HEK293T (cell line): ENCODE measurements around the gene DUS3L.

Experiments used
- CTCF ChIA-PET: fragments of 350-600 bp; formaldehyde crosslinking; extraction: SDS; loops from one replicate; lab custom pipeline; 2021; ENCODE audit warnings: antibody characterized with exemption, inconsistent platforms; lab: Yijun Ruan, JAX
- POLR2A ChIA-PET: fragments of 350-600 bp; formaldehyde crosslinking; extraction: SDS; loops from one replicate; lab custom pipeline; 2020; ENCODE audit warnings: antibody characterized with exemption, inconsistent platforms; lab: Yijun Ruan, JAX
- DNase-seq: peaks from one replicate; pipeline ENCODE4 v3.0.0; 2012; ENCODE audit warnings: mixed read lengths; ENCODE audit errors: extremely low spot score
- ARNT ChIP-seq: fragments of 450-650 bp; IDR thresholded peaks from 2 replicates; pipeline ENCODE4 v1.6.1; 2017; ENCODE audit warnings: mild to moderate bottlenecking
- BHLHE40 ChIP-seq: fragments of 450-650 bp; IDR thresholded peaks from 2 replicates; pipeline ENCODE4 v1.6.1; 2016; ENCODE audit warnings: mild to moderate bottlenecking, moderate library complexity, borderline replicate concordance
- CTBP1 ChIP-seq: fragments of 450-650 bp; IDR thresholded peaks from 2 replicates; pipeline ENCODE4 v1.6.1; 2016; ENCODE audit warnings: borderline replicate concordance
- ELF4 ChIP-seq: fragments of 450-650 bp; IDR thresholded peaks from 2 replicates; pipeline ENCODE4 v1.6.1; 2017; ENCODE audit warnings: antibody characterized with exemption
- FOXA1 ChIP-seq: fragments of 450-650 bp; IDR thresholded peaks from 2 replicates; pipeline ENCODE4 v1.6.1; 2016; ENCODE audit warnings: mild to moderate bottlenecking
- FOXK2 ChIP-seq: fragments of 450-650 bp; IDR thresholded peaks from 2 replicates; pipeline ENCODE4 v1.6.1; 2016; ENCODE audit warnings: mild to moderate bottlenecking
- FOXM1 ChIP-seq: fragments of 450-650 bp; IDR thresholded peaks from 2 replicates; pipeline ENCODE4 v1.6.1; 2017; ENCODE audit warnings: mild to moderate bottlenecking, borderline replicate concordance
- HDGF ChIP-seq: fragments of 450-650 bp; IDR thresholded peaks from 2 replicates; pipeline ENCODE4 v1.6.1; 2017; ENCODE audit warnings: antibody characterized with exemption, borderline replicate concordance
- L3MBTL2 ChIP-seq: fragments of 450-650 bp; conservative IDR thresholded peaks from 2 replicates; pipeline ENCODE4 v1.6.1; 2016; ENCODE audit warnings: mild to moderate bottlenecking
- LEF1 ChIP-seq: fragments of 450-650 bp; IDR thresholded peaks from 2 replicates; pipeline ENCODE4 v1.6.1; 2017; ENCODE audit warnings: mild to moderate bottlenecking, borderline replicate concordance
- NFRKB ChIP-seq: fragments of 450-650 bp; IDR thresholded peaks from 2 replicates; pipeline ENCODE4 v1.6.1; 2016; ENCODE audit warnings: mild to moderate bottlenecking, moderate library complexity
- SP1 ChIP-seq: fragments of 450-650 bp; IDR thresholded peaks from 2 replicates; pipeline ENCODE4 v1.6.1; 2017
- SUZ12 ChIP-seq: fragments of 450-650 bp; IDR thresholded peaks from 2 replicates; pipeline ENCODE4 v1.6.1; 2016; ENCODE audit warnings: mild to moderate bottlenecking
- TARDBP ChIP-seq: fragments of 450-650 bp; IDR thresholded peaks from 2 replicates; pipeline ENCODE4 v1.6.1; 2016
- ZNF384 ChIP-seq: fragments of 450-650 bp; IDR thresholded peaks from 2 replicates; pipeline ENCODE4 v1.6.1; 2016
- TF ChIP-seq, protein P1 (sequence below): fragments of 450-650 bp; IDR thresholded peaks from 2 replicates; pipeline ENCODE4 v1.6.1; 2016

The DUS3L gene

DNA sequence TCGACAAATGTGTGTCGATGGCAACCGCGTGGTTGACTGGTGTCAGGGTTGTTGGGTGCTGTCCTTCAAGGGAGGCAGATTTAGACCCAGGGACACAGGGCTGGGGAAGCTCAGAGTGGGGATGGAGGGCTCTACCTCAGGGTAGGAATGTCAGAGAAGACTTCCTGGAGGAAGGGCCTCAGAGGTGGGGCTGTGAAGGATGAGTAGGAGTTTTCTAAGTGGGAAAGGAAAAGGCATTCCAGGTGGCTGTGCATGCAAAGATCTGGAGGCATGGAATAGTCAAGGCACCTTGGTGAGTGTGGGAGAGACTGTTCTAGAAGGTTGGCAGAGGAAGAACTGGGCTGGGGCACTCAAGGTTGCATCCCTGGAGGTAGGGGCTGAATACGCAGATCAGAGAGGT is 15.9 kb upstream of the DUS3L start:
- POLR2A ChIA-PET, result interaction anchor here (0.6 to 3.8 kb wide), 3 partner anchors 14 to 117 kb away, joined by 3 to 19 read pairs (median 3); partner anchors contain the start of gene RPL36
- TF ChIP-seq ARNT (no peak), FOXK2 (no peak), ZNF384 (no peak), NFRKB (no peak), CTBP1 (no peak), ELF4 (no peak), HDGF (no peak), LEF1 (no peak), TARDBP (no peak), L3MBTL2 (no peak)
- CTCF ChIA-PET, result interaction anchor here (0.6 kb wide), 1 partner anchor 27 kb away, joined by 3 read pairs; no protein-coding TSS in a partner anchor
- no peak for DNase-seq

DNA sequence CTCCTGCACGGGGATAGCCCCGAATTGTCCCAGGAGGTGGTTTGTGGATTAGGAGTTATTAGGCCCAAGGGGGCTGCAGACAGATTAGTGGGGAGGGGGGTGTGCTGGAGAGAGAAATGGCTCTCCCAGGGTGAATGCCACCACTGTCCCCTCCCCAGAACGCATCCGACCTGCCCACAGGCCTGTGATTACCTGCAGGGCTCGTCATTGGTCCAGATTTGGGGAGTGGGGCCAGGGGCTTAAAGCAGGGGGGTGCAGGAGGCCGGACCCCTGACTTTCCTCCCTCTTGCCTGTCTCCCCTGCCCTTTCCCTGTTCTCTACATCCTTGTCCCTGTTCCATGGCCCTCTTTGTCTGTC is 15.1 kb upstream of the DUS3L start:
- ChIA-PET CTCF (no interaction called here), POLR2A (interaction anchor here (0.9 to 3.8 kb wide), 2 partner anchors 15 to 22 kb away, joined by 3 to 19 read pairs; no protein-coding TSS in a partner anchor)
- DNase-seq, result no peak
- no peak for TF ChIP-seq SUZ12
- no peak for TF ChIP-seq FOXK2
- TF ChIP-seq L3MBTL2, result no peak
- TF ChIP-seq, protein P1, sequence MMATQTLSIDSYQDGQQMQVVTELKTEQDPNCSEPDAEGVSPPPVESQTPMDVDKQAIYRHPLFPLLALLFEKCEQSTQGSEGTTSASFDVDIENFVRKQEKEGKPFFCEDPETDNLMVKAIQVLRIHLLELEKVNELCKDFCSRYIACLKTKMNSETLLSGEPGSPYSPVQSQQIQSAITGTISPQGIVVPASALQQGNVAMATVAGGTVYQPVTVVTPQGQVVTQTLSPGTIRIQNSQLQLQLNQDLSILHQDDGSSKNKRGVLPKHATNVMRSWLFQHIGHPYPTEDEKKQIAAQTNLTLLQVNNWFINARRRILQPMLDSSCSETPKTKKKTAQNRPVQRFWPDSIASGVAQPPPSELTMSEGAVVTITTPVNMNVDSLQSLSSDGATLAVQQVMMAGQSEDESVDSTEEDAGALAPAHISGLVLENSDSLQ, result no peak
- no peak for TF ChIP-seq TARDBP
- no peak for TF ChIP-seq FOXA1
- TF ChIP-seq ARNT, result no peak
- no peak for TF ChIP-seq HDGF
- no peak for TF ChIP-seq CTBP1
- TF ChIP-seq ZNF384, result no peak
- no peak for TF ChIP-seq SP1
- no peak for TF ChIP-seq ELF4
- no peak for TF ChIP-seq BHLHE40
- TF ChIP-seq FOXM1, result no peak
- TF ChIP-seq LEF1, result no peak
- no peak for TF ChIP-seq NFRKB

DNA sequence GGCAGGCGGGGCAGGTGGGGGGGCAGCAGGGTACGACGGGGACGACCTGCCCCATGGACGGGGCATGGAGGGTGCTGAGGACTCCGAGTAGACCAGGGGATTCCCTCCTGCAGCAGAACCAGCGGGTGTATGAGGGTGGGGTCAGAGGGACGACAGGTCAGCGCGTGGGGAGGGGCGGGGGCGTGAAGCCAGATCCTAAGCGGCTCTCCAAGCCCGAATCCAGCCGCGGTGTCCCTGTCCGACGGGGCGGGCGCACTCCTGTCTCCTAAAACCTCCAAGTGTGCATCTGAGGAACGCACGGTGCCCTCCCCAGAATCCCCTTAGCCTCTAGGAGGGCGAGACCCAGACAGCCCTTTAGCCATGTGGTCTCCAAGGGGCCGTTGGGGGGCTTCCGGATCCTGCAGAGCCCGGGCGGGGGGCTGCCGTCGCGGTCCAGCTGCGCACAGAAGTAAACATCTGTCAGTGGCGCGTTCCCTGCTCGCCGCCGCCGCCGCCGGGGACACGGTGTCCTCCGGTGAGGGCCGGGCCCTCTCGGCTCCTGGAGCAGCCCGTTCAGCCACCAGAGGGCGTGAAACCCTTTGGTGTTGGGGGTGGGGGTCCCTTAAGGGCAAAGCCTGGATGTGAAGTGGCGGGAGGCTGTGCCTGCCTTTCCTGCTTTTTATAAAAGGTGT is 14.6 kb upstream of the DUS3L start:
- CTCF ChIA-PET, result no interaction called here
- POLR2A ChIA-PET, result interaction anchor here (3.8 kb wide), 1 partner anchor 23 kb away, joined by 19 read pairs; no protein-coding TSS in a partner anchor
- DNase-seq, result peak; percentile 85
- TF ChIP-seq ARNT (no peak), CTBP1 (no peak), ELF4 (no peak), L3MBTL2 (0 out of 2 replicates have a peak, but pooled peaks have one; percentile 26), FOXM1 (no peak)

DNA sequence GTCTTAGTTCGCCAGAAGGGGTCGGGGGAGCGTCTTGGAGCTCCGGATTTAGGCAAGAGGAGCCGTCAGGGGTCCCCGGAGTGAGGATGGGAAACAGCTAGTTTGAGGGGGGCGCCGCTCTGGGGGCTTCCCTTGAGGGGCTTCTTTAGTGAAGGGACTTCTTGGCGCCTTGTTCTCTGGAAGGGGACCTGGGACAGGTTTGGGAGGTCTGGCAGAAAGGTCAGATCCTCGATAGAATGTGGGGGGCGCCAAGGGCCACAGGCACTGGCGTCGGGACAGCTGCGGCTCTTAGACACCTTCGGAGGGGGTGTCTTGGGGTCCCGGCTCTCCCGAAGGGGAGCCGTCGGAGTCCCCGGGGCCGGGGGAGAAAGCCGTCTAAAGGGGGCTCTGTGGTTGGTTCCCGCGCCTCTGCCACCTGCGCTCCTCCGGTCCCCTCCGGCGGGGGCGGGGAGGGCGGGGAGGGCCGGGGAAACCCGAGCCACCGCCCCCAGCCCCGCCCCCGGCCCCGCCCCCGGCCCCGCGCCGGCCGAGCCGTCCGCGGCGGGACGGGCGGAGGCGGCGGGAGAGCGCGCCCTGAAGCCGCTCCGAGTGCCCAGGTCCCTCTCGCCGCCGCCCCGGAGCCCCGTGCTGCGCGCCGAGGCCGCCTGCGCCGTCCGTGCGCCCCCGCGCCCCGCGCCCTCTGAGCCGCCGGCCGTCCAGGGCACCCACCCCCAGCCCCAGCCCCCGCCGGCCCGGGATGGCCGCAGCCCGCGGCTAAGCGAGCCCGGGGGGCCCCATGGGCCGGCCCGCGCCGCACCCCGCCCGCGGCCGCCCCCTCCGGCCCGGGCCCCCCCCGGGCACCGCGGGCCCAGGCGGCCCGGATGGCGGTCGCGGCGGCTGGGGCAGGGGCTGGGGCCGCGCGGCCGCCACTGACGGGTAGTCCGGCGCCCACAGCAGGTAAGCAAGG is 13.8 kb upstream of the DUS3L start, which contains the start of gene NRTN:
Gene NRTN (plus strand): TSS at position 552 of the 946 bp plus-strand sequence. CDS start 19,099 bp downstream, outside the sequence.
- DNase-seq, result peak; percentile 84
- CTCF ChIA-PET, result interaction anchor here (0.6 to 1.7 kb wide), 31 partner anchors 8 to 223 kb away, joined by 3 to 23 read pairs (median 4); partner anchors contain the start of genes CATSPERD, DUS3L, LONP1 and VMAC
- TF ChIP-seq L3MBTL2 (0 out of 2 replicates have a peak, but pooled peaks have one; percentile 21), SP1 (no peak), NFRKB (no peak), FOXM1 (no peak), LEF1 (no peak), ZNF384 (no peak)
- POLR2A ChIA-PET, result interaction anchor here (0.8 to 3.8 kb wide), 10 partner anchors 10 to 173 kb away, joined by 3 to 20 read pairs (median 7); partner anchors contain the start of genes CATSPERD, DUS3L, LONP1 and NDUFA11

DNA sequence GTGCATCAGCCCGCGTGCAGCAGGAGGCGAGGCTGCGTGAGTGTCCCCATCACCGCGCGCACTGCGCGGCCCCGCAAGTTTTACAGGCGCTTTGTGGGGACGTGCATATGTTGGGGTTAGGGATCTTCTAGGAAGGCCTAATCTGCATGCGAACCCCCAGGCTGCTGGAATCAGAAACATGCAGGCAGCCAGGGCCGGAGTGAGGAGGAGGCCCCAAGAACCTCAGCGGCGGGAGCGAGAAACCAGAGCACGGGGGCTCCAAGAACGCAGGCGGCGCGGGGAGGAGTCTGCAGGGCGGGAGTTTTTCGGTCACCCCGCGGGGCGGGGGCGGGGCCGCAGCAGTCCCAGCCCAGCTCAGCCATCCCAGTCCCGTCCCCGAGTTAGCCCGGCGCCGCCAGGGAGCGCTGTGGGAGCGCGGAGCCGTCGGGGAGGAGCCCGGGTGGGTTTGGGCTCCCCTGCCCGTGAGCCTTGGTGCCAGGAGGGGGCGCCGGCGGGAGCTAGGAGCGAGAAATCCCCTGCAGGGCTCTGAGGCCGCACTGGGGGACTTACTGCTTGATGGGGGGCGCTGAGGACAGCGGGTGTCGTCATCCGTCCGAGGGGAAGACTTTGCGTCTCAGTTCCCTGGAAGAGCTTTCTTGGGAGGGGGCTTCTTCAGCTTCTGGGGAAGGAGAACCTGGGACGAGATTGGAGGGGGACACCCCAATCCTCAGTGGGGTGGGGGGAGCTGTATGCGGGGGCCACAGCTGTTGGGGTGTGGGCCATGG is 13.0 kb upstream of the DUS3L start:
- DNase-seq, result peak; percentile 96
- ChIA-PET POLR2A (interaction anchor here (0.8 to 1.9 kb wide), 10 partner anchors 9 to 174 kb away, joined by 3 to 20 read pairs (median 5); partner anchors contain the start of genes CATSPERD, DUS3L, LONP1 and NDUFA11), CTCF (interaction anchor here (0.6 to 1.7 kb wide), 32 partner anchors 9 to 224 kb away, joined by 3 to 23 read pairs (median 4); partner anchors contain the start of genes CATSPERD, DUS3L, LONP1 and VMAC)
- TF ChIP-seq TARDBP (no peak), FOXM1 (peak; percentile 59; the same call in 1 of the 2 replicates), L3MBTL2 (peak; percentile 97)

DNA sequence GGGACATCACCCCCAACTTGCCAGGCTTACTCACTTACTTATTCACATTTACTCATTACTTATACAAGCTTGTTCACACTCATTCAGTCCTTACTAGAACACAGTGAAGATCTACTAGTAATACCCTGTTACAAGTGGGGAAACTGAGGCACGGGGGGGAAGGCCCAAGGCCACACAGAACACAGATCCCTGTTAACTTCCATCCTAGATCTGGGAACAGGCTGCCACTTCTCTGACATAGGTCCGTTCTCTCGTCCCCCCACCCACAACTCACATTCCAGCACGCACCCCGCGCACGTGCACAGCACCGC is 12.4 kb upstream of the DUS3L start:
- TF ChIP-seq FOXK2 (no peak), BHLHE40 (no peak), LEF1 (no peak), ELF4 (no peak), SUZ12 (no peak), L3MBTL2 (no peak)
- ChIA-PET CTCF (interaction anchor here (0.6 to 1.7 kb wide), 22 partner anchors 9 to 224 kb away, joined by 3 to 23 read pairs (median 4); partner anchors contain the start of genes DUS3L and VMAC), POLR2A (interaction anchor here (0.9 to 1.9 kb wide), 8 partner anchors 9 to 100 kb away, joined by 3 to 20 read pairs (median 7); partner anchors contain the start of genes CATSPERD, DUS3L, LONP1 and NDUFA11)
- DNase-seq, result no peak
